ENCODE data around the gene EXTL1. TPM values are rescaled to one million over a fixed set of nuclear protein-coding genes. Genes with fewer than 3 reads are reported as not detected.
A peak's percentile ranks its signal among the peaks of the same experiment; 100 is the strongest.

EXTL1 gene
- total and polyA plus RNA-seq, 2 donors (not counting 3 experiments of a cell fraction or from before 2014, with no cell fraction given) = not detected

GRCh38 chr1:25997828-25998761, 23.5 kb upstream of the EXTL1 start, which contains the start of gene PAFAH2:
Gene PAFAH2 (minus strand): TSS chr1:25998063. CDS start chr1:25990816, 7,247 bp downstream.
- TF ChIP-seq MYC (IDR thresholded peaks at IDR 0.05; ENCODE audit: low read depth, low read length) (peak; percentile 99), EZH2 (IDR thresholded peaks at IDR 0.05; ENCODE audit: borderline replicate concordance, low read depth, low read length, severe bottlenecking) (no peak), GATA2 (IDR thresholded peaks at IDR 0.05; ENCODE audit: insufficient read depth, insufficient read length, low read depth, low read length) (peak; percentile 23), POLR2AphosphoS5 (IDR thresholded peaks at IDR 0.05; ENCODE audit: insufficient read depth, low read depth, low read length) (peak; percentile 73), JUN (IDR thresholded peaks at IDR 0.05; ENCODE audit: borderline replicate concordance, insufficient read depth, insufficient read length, low read depth) (no peak), FOS (IDR thresholded peaks at IDR 0.05; ENCODE audit: borderline replicate concordance, insufficient read depth, low read length) (peak; percentile 46), POLR2A (IDR thresholded peaks at IDR 0.05; ENCODE audit: low read depth, low read length) (peak; percentile 87), MAX (IDR thresholded peaks at IDR 0.05; ENCODE audit: insufficient read depth, insufficient read length) (peak; percentile 81), CTCF (IDR thresholded peaks at IDR 0.05; ENCODE audit: extremely low read depth in 1 of 2, insufficient read depth in 1 of 2, low read depth in 1 of 2, low read length in 2 of 2) (peak; percentile 96 to 99)
- DNase-seq (ENCODE audit: low read depth, low spot score) (peak; percentile 100), FAIRE-seq (peak; percentile 95)
- Histone ChIP-seq H3K27me3 (ENCODE audit: control insufficient read depth in 2 of 2, insufficient read depth in 2 of 2, low read length in 2 of 2) (no peaks in the 10 kb centered on the region), H3K27ac (ENCODE audit: insufficient read depth, low read depth, low read length) (peak within 1 kb of the TSS; percentile 57), H2AFZ (ENCODE audit: low read depth, low read length) (peak within 1 kb of the TSS; percentile 100), H3K4me2 (ENCODE audit: insufficient read depth, low read length) (peak within 1 kb of the TSS; percentile 91), H3K4me1 (ENCODE audit: control insufficient read depth, extremely low read depth, insufficient read depth, low read length) (peaks cover 16% of the 10 kb centered on the region), H3K9me3 (replicated peaks; ENCODE audit: control insufficient read depth, insufficient read depth, low read length) (no peaks in the 10 kb centered on the region), H3K79me2 (ENCODE audit: control insufficient read depth, insufficient read depth, low read length) (no peaks in the 10 kb centered on the region), H3K36me3 (ENCODE audit: control insufficient read depth in 2 of 2, extremely low read depth in 1 of 2, insufficient read depth in 2 of 2, low read length in 2 of 2) (no peaks in the 10 kb centered on the region), H4K20me1 (replicated peaks; ENCODE audit: control insufficient read depth, extremely low read depth, insufficient read depth, low read length) (no peaks in the 10 kb centered on the region), H3K4me3 (replicated peaks in 1 of 3; ENCODE audit: insufficient read depth in 1 of 3, low read depth in 1 of 3, low read length in 3 of 3) (peak within 1 kb of the TSS; percentile 41 to 83 (median 68)), H3K9me1 (replicated peaks; ENCODE audit: control insufficient read depth, extremely low read depth, insufficient read depth, low read length) (no peaks in the 10 kb centered on the region), H3K9ac (replicated peaks; ENCODE audit: extremely low read depth, insufficient read depth, low read length) (peak within 1 kb of the TSS; percentile 66)
- intact Hi-C loops (cut with micrococcal nuclease) = loop anchor here (1.0 kb wide), 4 partner anchors 93 to 178 kb away; no protein-coding TSS in a partner anchor
- ChIA-PET CTCF (interaction anchor here (0.6 to 10.2 kb wide), 35 partner anchors 10 to 425 kb away, joined by 3 to 404 read pairs (median 4); partner anchors contain the start of genes MTFR1L, PAQR7, STMN1 and ZNF593), POLR2A (interaction anchor here (1.0 to 1.6 kb wide), 4 partner anchors 87 to 161 kb away, joined by 3 to 14 read pairs (median 4); no protein-coding TSS in a partner anchor)
- no TSS peak for BruUV-seq (replicated peaks)
- dilution Hi-C loops (cut with MboI; ENCODE audit: extremely low pct_ligation_motif_present, low sequenced_read_pairs) = loop anchor here (25.0 kb wide), 1 partner anchor 111 kb away; the partner anchor contains the start of gene PAQR7
